CD14-positive monocyte (primary cell): ENCODE data around the gene SMCO4. TPM values are rescaled to one million over a fixed set of nuclear protein-coding genes. Genes with fewer than 3 reads are reported as not detected.

Experiments
- DNase-seq, 3 donors: peaks; one replicate each; pipeline ENCODE4 v3.0.0-alpha.2; 2011 to 2022
- H2AFZ ChIP-seq: 2 replicates; pipeline ENCODE4 v1.6.0; 2012; ENCODE audit warnings: mild to moderate bottlenecking, low read depth, low read length, inconsistent platforms; ENCODE audit not compliant: insufficient read depth, poor library complexity, severe bottlenecking
- H3K27ac ChIP-seq, 2 donors: 1 replicate in 1 of 2; 2 replicates in 1 of 2; pipeline ENCODE4 v1.5.1; 2012 to 2013; ENCODE audit warnings: low read length in 2 of 2, control low read depth in 1 of 2, inconsistent platforms in 1 of 2, low read depth in 1 of 2, mild to moderate bottlenecking in 1 of 2
- H3K27me3 ChIP-seq, 2 donors: one replicate each; pipeline versions ENCODE4 v1.6.0 to v1.6.1; 2011 to 2013; ENCODE audit warnings: low read length in 2 of 2; ENCODE audit not compliant: control insufficient read depth in 2 of 2, insufficient read depth in 2 of 2
- H3K36me3 ChIP-seq, 2 donors: replicated peaks in 1 of 2; 1 replicate in 1 of 2; 2 replicates in 1 of 2; pipeline versions ENCODE4 v1.5.1 to v1.6.1; 2012 to 2013; ENCODE audit warnings: low read length in 2 of 2, control low read depth in 1 of 2, inconsistent platforms in 1 of 2, mild to moderate bottlenecking in 1 of 2; ENCODE audit not compliant: insufficient read depth in 2 of 2, control insufficient read depth in 1 of 2
- H3K4me1 ChIP-seq, 2 donors: 1 replicate in 1 of 2; 2 replicates in 1 of 2; pipeline versions ENCODE4 v1.5.1 to v1.6.1; 2012 to 2013; ENCODE audit warnings: low read length in 2 of 2, control low read depth in 1 of 2, inconsistent platforms in 1 of 2, mild to moderate bottlenecking in 1 of 2, moderate library complexity in 1 of 2; ENCODE audit not compliant: insufficient read depth in 2 of 2, control insufficient read depth in 1 of 2
- H3K4me2 ChIP-seq: replicated peaks from 2 replicates; pipeline ENCODE3; 2012; ENCODE audit warnings: low read length, moderate library complexity, mild to moderate bottlenecking; ENCODE audit not compliant: poor library complexity, severe bottlenecking; ENCODE audit errors: extremely low read depth
- H3K4me3 ChIP-seq, 3 experiments: fragments of 200-600 bp in 1 of 3; sonication (generic) in 1 of 3; replicated peaks in 1 of 3; 1 replicate in 2 of 3; 2 replicates in 1 of 3; pipeline ENCODE4 v1.5.1; 2011 to 2013; ENCODE audit warnings: low read length in 3 of 3, mild to moderate bottlenecking in 3 of 3, control low read depth in 2 of 3, low read depth in 2 of 3, inconsistent platforms in 1 of 3, moderate library complexity in 1 of 3
- H3K79me2 ChIP-seq: 2 replicates; pipeline ENCODE4 v1.6.0; 2012; ENCODE audit warnings: mild to moderate bottlenecking, control low read depth, inconsistent platforms, low read length, moderate library complexity; ENCODE audit not compliant: insufficient read depth
- H3K9ac ChIP-seq: 2 replicates; pipeline ENCODE4 v1.6.0; 2017; ENCODE audit warnings: low read length, mild to moderate bottlenecking; ENCODE audit not compliant: insufficient read depth, poor library complexity, severe bottlenecking
- H3K9me3 ChIP-seq, 2 donors: replicated peaks in 1 of 2; 1 replicate in 1 of 2; 2 replicates in 1 of 2; pipeline versions ENCODE4 v1.5.1 to v1.6.1; 2012 to 2013; ENCODE audit warnings: low read length in 2 of 2, control low read depth in 1 of 2; ENCODE audit not compliant: control insufficient read depth in 1 of 2, insufficient read depth in 1 of 2
- H4K20me1 ChIP-seq: 2 replicates; pipeline ENCODE4 v1.6.0; 2012; ENCODE audit warnings: mild to moderate bottlenecking, low read length, control low read depth, moderate library complexity; ENCODE audit not compliant: insufficient read depth
- H3K27ac Mint-ChIP-seq, 7 donors: one replicate each; pipeline ENCODE4 v1.8.0; 2020; ENCODE audit warnings: mild to moderate bottlenecking in 7 of 7, mixed read lengths in 7 of 7, moderate library complexity in 6 of 7, inconsistent platforms in 2 of 7
- H3K27me3 Mint-ChIP-seq, 3 donors: one replicate each; pipeline ENCODE4 v1.8.0; 2021 to 2022; ENCODE audit warnings: low read depth in 3 of 3, mild to moderate bottlenecking in 3 of 3, mixed read lengths in 3 of 3, moderate library complexity in 3 of 3, inconsistent platforms in 1 of 3
- H3K36me3 Mint-ChIP-seq, 2 donors: one replicate each; pipeline ENCODE4 v1.8.0; 2020; ENCODE audit warnings: mixed read lengths in 2 of 2, inconsistent platforms in 1 of 2, mild to moderate bottlenecking in 1 of 2
- H3K4me1 Mint-ChIP-seq: one replicate; pipeline ENCODE4 v1.8.0; 2020; ENCODE audit warnings: mild to moderate bottlenecking, mixed read lengths
- H3K4me3 Mint-ChIP-seq, 2 donors: one replicate each; pipeline ENCODE4 v1.8.0; 2020; ENCODE audit warnings: mild to moderate bottlenecking in 2 of 2, mixed read lengths in 2 of 2, moderate library complexity in 1 of 2
- H3K9me3 Mint-ChIP-seq, 7 donors: one replicate each; pipeline ENCODE4 v1.8.0; 2020 to 2022; ENCODE audit warnings: mixed read lengths in 7 of 7, mild to moderate bottlenecking in 6 of 7, moderate library complexity in 6 of 7, inconsistent platforms in 2 of 7
- CTCF ChIP-seq: fragments of 200-600 bp; IDR thresholded peaks from one replicate; pipeline ENCODE4 v1.8.0; 2022; ENCODE audit warnings: antibody characterized with exemption, mild to moderate bottlenecking
- WGBS: methylation state at CpG from one replicate; pipeline ENCODE4 v1.1.5; 2013; ENCODE audit warnings: missing lambda C conversion rate; ENCODE audit not compliant: insufficient coverage; 5-methylcytosine and 5-hydroxymethylcytosine counted together
- intact Hi-C, 2 donors: fragments of 100-400 bp; cut with micrococcal nuclease; formaldehyde crosslinking; loops; one replicate each; pipeline versions ENCODE4 v1.15.0 to v1.15.1; 2023
- polyA plus RNA-seq, 3 donors: library from polyadenylated mRNA; depleted of rRNA in 1 of 3; unstranded in 2 of 3; stranded (reverse) in 1 of 3; fragments of 300-500 nt in 2 of 3; fragments of >200 nt in 1 of 3; fragmentation: Illumina TruSeq in 2 of 3; gene quantifications; 1 replicate in 2 of 3; 2 replicates in 1 of 3; pipeline ENCODE4 v1.2.3, GENCODE V29; 2012 to 2021

SMCO4 gene
- polyA plus RNA-seq, 3 donors = 110 to 242 (median 169) TPM

GRCh38 chr11:93549976-93550375, 6.8 kb upstream of the SMCO4 start:
- H3K36me3 ChIP-seq = no peaks in the 10 kb centered on the region
- Mint-ChIP-seq H3K36me3 (no peaks in the 10 kb centered on the region), H3K27ac (no peak overlapping the region), H3K27me3 (peaks cover 0 to 4% (median 0%) of the 10 kb centered on the region in 3 donors), H3K4me1 (no peaks in the 10 kb centered on the region), H3K9me3 (no peaks in the 10 kb centered on the region), H3K4me3 (no peak overlapping the region)
- H2AFZ ChIP-seq = no peak overlapping the region
- H3K4me2 ChIP-seq = no peak overlapping the region
- 100% methylated on average over 1 of the region's 4 CpGs for WGBS
- H3K9me3 ChIP-seq = no peaks in the 10 kb centered on the region
- no peak for DNase-seq
- H3K27me3 ChIP-seq = no peaks in the 10 kb centered on the region
- no peaks in the 10 kb centered on the region for H3K79me2 ChIP-seq
- H3K4me3 ChIP-seq = no peak overlapping the region
- TF ChIP-seq CTCF = no peak
- intact Hi-C loops = loop anchor here (10.0 kb wide), 3 partner anchors 105 to 315 kb away; no protein-coding TSS in a partner anchor
- H3K9ac ChIP-seq = no peak overlapping the region
- H3K27ac ChIP-seq = no peak overlapping the region
- H4K20me1 ChIP-seq = no peaks in the 10 kb centered on the region
- no peaks in the 10 kb centered on the region for H3K4me1 ChIP-seq

GRCh38 chr11:93548679-93549319, 5.6 kb upstream of the SMCO4 start:
- intact Hi-C loops = loop anchor here (10.0 kb wide), 3 partner anchors 106 to 314 kb away; no protein-coding TSS in a partner anchor
- Histone ChIP-seq H3K9ac (no peak overlapping the region), H3K36me3 (no peaks in the 10 kb centered on the region), H2AFZ (no peak overlapping the region), H3K4me2 (no peak overlapping the region), H3K27me3 (no peaks in the 10 kb centered on the region), H3K27ac (no peak overlapping the region), H3K9me3 (no peaks in the 10 kb centered on the region), H3K79me2 (no peaks in the 10 kb centered on the region), H3K4me3 (no peak overlapping the region), H4K20me1 (no peaks in the 10 kb centered on the region), H3K4me1 (peaks cover under 1 to 3% of the 10 kb centered on the region in 2 donors)
- no peaks in the 10 kb centered on the region for H3K9me3 Mint-ChIP-seq
- peaks cover 5% of the 10 kb centered on the region for H3K4me1 Mint-ChIP-seq
- no peak for TF ChIP-seq CTCF
- H3K27me3 Mint-ChIP-seq = peaks cover 0 to 4% (median 0%) of the 10 kb centered on the region in 3 donors
- 67% methylated on average over 2 of the region's 6 CpGs for WGBS
- H3K27ac Mint-ChIP-seq = no peak overlapping the region
- no peak for DNase-seq
- H3K4me3 Mint-ChIP-seq = no peak overlapping the region
- no peaks in the 10 kb centered on the region for H3K36me3 Mint-ChIP-seq
